ENCODE measurements around the gene OSBPL3.

The OSBPL3 gene

DNA sequence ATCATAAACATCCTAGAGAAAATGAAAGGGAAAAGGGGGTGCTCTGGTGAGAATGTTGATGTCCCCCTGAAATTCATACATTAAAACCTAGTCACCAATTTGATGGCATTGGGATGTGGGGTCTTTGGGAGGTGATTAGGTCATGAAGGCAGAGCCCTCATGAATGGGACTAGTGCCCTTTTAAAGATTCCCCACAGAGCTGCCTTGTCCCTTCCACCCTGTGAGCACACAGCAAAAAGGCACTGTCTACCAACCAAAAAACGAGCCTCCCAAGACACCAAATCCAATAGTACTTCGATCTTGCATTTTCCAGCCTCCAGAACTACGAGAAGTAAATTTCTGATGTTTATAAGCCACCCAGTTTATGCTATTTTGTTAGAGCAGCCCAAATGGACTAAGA is 47.6 kb downstream of the OSBPL3 start:
- TF ChIP-seq NFIC (IDR thresholded peaks at IDR 0.05) (no peak), YY1 (IDR thresholded peaks at IDR 0.05; ENCODE audit: low read depth) (no peak), CEBPB (IDR thresholded peaks at IDR 0.05) (no peak), RAD21 (IDR thresholded peaks at IDR 0.05; ENCODE audit: low read depth) (no peak), TAF1 (IDR thresholded peaks at IDR 0.05; ENCODE audit: low read depth) (no peak), EP300 (IDR thresholded peaks at IDR 0.05; ENCODE audit: borderline replicate concordance) (no peak), ZBTB7A (IDR thresholded peaks at IDR 0.05; ENCODE audit: low read depth) (no peak)
- TF ChIP-seq, protein P1, sequence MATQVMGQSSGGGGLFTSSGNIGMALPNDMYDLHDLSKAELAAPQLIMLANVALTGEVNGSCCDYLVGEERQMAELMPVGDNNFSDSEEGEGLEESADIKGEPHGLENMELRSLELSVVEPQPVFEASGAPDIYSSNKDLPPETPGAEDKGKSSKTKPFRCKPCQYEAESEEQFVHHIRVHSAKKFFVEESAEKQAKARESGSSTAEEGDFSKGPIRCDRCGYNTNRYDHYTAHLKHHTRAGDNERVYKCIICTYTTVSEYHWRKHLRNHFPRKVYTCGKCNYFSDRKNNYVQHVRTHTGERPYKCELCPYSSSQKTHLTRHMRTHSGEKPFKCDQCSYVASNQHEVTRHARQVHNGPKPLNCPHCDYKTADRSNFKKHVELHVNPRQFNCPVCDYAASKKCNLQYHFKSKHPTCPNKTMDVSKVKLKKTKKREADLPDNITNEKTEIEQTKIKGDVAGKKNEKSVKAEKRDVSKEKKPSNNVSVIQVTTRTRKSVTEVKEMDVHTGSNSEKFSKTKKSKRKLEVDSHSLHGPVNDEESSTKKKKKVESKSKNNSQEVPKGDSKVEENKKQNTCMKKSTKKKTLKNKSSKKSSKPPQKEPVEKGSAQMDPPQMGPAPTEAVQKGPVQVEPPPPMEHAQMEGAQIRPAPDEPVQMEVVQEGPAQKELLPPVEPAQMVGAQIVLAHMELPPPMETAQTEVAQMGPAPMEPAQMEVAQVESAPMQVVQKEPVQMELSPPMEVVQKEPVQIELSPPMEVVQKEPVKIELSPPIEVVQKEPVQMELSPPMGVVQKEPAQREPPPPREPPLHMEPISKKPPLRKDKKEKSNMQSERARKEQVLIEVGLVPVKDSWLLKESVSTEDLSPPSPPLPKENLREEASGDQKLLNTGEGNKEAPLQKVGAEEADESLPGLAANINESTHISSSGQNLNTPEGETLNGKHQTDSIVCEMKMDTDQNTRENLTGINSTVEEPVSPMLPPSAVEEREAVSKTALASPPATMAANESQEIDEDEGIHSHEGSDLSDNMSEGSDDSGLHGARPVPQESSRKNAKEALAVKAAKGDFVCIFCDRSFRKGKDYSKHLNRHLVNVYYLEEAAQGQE (IDR thresholded peaks at IDR 0.05; ENCODE audit: low read depth) = no peak
- TF ChIP-seq, protein P2, sequence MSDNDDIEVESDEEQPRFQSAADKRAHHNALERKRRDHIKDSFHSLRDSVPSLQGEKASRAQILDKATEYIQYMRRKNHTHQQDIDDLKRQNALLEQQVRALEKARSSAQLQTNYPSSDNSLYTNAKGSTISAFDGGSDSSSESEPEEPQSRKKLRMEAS (IDR thresholded peaks at IDR 0.05) = no peak

DNA sequence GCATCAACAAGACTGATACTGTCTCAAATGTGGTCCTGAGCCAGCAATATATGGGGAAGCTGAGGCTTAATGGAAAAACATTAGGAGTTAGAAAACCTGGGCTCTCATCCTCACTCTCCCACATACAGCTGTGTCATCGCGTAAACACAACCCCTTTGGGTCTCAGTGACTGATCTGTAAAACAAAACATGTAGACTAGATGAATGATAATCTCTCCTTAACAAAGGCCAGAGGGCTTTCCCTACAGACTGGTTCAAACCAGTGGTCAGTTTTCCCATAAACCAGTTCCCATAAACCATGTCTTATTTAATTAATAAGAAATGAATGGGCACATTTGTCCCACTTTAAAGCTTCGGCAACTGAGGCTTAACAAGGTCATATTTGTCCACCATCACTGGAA is 48.1 kb downstream of the OSBPL3 start:
- no peak for TF ChIP-seq CEBPB (IDR thresholded peaks at IDR 0.05)

DNA sequence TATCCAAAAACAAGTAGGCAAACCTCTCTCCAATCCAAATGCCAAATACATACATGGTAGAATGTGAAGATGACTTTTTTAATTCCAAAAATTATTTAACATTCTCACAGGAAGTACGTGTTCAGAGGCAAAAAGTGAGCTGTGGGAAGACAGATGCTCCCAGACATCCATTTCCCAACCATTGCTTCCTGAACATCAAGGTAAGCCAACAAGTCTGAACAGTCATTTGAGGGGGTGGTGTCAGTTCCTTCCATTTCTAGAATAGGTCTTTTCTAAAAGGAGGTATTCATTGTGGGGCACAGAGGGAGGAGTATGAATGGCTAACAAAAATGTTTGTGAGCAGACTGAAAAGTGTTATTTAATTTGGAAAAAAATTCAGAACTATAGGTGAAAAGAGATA is 49.1 kb downstream of the OSBPL3 start:
- no peak for TF ChIP-seq EP300 (IDR thresholded peaks at IDR 0.05; ENCODE audit: borderline replicate concordance)

DNA sequence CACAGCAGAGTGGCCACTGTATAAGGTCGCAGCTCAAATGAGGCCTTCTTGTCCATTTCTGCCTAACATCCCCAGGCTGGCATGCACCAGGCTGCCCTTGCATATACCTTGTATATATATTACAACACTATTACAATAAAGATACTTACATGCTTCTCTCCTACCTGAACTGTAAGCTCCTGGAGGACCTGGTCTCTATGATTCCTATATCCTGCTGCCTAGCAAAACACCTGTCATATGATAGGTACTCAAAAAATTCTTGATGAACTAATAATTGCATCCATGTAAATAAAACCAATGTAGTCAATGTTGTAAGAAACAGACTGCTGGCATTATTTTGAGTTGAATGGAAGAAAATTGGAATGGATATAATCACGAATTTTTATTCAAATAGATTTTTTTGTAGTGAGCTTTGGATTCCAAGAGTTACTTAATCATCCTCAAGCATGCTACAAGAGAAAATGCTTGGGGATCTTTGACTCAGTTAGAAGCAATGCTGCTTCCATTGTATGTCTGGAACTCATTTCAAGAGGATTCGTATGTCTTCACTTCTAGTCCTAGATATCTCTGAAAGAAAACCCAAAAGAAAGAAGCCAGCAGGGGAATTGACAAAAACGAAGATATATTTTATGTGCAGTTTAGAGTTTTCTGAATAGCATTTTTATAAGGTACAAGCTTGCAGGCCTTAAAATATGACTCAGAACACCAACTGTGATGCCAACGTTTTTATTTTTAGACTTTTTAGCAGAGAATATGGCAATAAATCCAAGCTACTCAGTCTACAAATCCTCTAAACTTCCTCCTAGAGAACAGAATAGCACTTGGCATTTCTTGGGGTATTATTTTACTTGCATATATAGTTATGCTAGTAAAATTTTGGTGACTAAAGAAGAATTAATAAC is 53.1 kb downstream of the OSBPL3 start:
- TF ChIP-seq, protein P2 (IDR thresholded peaks at IDR 0.05) = no peak

DNA sequence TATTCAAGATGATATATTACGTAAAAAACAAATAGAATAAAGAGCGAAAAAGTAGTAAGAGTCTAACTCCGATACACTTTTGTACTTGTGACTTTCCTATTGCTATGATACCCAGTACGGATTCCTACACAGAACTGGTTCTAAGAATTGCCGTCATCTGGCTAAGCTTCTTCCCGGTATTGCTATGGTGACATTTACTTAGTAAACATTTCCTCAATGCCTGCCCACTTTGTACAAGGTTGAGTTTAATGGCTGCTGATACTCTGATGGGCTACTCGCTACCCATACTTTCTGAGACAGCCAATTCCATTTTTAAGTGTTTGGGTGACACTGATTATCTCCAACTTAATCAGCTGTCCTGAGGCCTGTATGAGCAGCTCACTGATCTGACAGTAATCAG is 55.6 kb downstream of the OSBPL3 start:
- TF ChIP-seq TAF1 (IDR thresholded peaks at IDR 0.05; ENCODE audit: low read depth) (no peak), YY1 (IDR thresholded peaks at IDR 0.05; ENCODE audit: low read depth) (no peak), CREB1 (IDR thresholded peaks at IDR 0.05; ENCODE audit: low read depth) (no peak), TEAD4 (IDR thresholded peaks at IDR 0.05) (no peak)
- TF ChIP-seq, protein P1 (IDR thresholded peaks at IDR 0.05; ENCODE audit: low read depth) = no peak
- TF ChIP-seq, protein P3, sequence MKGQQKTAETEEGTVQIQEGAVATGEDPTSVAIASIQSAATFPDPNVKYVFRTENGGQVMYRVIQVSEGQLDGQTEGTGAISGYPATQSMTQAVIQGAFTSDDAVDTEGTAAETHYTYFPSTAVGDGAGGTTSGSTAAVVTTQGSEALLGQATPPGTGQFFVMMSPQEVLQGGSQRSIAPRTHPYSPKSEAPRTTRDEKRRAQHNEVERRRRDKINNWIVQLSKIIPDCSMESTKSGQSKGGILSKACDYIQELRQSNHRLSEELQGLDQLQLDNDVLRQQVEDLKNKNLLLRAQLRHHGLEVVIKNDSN (IDR thresholded peaks at IDR 0.05) = no peak

DNA sequence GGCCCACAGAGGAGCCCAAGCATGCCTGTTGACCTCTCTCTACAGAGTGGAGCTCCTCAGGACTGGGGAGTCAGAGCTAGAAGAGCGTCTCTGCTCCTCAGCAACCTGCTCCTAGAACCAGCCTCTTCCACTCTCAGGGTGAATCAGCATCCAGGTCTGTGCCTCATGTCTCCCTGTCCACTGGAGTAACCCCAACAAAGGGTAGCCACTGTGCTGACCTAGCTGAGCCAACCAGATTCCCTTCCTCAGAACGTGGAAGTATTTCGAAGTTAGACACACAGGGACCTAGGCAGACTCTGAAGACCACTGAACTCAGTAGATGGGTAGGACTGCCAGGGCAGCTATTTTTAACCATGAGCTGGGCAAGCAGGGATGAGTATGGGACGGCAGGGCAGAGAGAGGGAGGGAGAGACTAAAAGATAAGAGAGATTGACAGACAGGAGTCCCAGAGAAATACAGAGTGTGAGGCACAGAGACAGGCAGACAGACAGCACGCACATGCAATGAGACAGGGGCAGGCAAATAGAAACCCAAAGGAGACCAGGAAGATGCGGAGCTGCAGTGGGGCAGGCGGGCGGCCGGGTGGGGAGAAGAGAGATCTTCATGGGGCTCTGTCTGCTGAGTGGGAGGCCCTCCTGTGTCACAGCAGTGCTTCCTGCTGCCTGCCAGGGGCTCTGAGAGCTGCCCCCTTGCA is 56.7 kb downstream of the OSBPL3 start:
- TF ChIP-seq RAD21 (IDR thresholded peaks at IDR 0.05; ENCODE audit: low read depth) (no peak), CEBPB (IDR thresholded peaks at IDR 0.05) (no peak), NFIC (IDR thresholded peaks at IDR 0.05) (no peak), TCF12 (IDR thresholded peaks at IDR 0.05; ENCODE audit: low read depth) (no peak), ZBTB7A (IDR thresholded peaks at IDR 0.05; ENCODE audit: low read depth) (no peak)

DNA sequence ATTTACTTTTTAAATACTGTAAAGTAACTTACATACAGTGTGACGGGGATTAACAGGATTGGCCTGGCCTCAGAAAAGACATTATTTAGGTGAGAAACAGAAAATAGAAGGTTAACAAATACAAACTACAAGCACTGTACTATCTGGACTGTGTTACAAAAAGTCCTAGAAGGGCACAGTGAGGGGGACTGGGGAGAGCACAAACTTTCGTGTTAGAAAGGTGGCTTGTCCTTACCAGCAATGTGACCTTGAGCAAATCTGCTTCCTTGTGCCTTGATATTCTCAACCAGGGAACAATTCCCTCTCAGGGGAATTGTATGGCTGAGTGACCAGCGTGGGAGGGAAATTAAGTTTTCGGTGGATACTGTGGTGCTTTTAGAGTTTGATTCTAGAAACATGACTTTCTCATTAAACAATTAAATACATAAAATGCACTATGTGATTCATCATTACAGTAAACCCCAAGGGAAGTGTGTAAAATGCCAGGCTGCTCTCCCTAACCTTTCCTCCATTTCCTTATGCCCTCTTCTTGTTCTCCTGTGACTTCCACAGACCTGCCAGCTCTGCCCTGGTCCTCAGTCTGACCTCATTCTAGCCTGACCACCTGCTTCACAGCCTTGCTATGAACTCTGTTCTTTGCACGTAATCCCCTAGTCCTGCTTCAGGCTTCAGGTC is 57.7 kb downstream of the OSBPL3 start:
- TF ChIP-seq, protein P3 (IDR thresholded peaks at IDR 0.05) = no peak
- TF ChIP-seq EP300 (IDR thresholded peaks at IDR 0.05; ENCODE audit: borderline replicate concordance) = no peak
- no peak for TF ChIP-seq YY1 (IDR thresholded peaks at IDR 0.05; ENCODE audit: low read depth)
- TF ChIP-seq, protein P2 (IDR thresholded peaks at IDR 0.05) = no peak
- no peak for TF ChIP-seq EGR1 (IDR thresholded peaks at IDR 0.05)
- TF ChIP-seq ZBTB7A (IDR thresholded peaks at IDR 0.05; ENCODE audit: low read depth) = no peak
- TF ChIP-seq FOXM1 (IDR thresholded peaks at IDR 0.05; ENCODE audit: borderline replicate concordance, low read depth) = no peak
- TF ChIP-seq NFIC (IDR thresholded peaks at IDR 0.05) = no peak
